Erythroblast (primary cell): ENCODE results near the gene AMACR.

Experiments
- GATA1 ChIP-seq: IDR thresholded peaks from 2 replicates; pipeline ENCODE4 v1.6.1; 2011; ENCODE audit warnings: low read depth, mild to moderate bottlenecking, control low read depth, low read length, moderate library complexity
- POLR2A ChIP-seq: IDR thresholded peaks from 2 replicates; pipeline ENCODE4 v1.6.1; 2011; ENCODE audit warnings: mild to moderate bottlenecking, low read length

DNA sequence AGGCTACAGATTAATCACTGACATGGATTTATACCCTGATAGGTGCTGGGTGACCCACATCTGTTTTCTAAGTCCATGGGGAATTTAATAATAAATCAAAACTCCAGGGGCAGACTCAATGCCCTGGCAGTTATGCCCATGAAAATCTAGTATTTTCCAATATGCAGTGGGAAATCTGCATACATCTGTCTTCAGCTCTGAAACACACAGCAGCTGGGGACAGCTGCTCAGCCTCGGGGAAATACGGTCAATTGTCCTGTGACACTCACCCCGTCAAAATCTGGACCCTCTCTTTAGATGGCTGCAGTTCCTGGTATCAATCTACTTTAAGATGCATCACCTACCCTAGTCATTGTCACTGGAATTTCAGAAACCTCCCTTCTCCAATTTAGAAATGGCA is 47.8 kb upstream of the AMACR start:
- TF ChIP-seq POLR2A (no peak), GATA1 (no peak)
